ENCODE measurements around the gene CDK5RAP3.

Gene CDK5RAP3

DNA sequence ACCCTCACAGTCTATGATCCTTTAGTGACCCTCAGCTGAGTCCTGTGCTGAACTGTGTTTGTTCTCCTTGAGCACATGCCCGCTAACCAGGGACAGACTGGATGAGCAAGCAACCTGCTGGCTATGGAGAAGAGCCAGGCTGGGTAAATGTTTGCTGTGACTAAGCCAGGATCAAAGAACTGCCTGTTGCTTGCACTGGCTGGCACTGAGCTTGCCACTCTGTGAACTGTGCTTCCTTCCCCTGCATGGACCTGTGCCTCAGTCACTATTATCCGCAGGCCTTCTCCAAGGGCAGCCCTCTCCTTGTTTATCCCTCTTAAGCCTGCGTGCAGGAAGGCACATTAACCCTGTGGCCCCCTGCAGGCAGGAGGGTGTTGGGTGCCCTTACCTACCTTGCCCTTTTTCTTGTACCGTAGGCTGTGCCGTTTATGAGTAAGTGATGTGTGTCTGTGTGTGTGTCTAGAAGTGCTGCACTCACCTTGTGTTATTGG, 22.2 kb upstream of the CDK5RAP3 start:
- no peak overlapping the region for H3K27ac ChIP-seq (ENCODE audit: low read depth, low read length)
- peaks cover 2 to 32% (median 19%) of the 10 kb centered on the region in 5 donors for H3K4me1 ChIP-seq (ENCODE audit: control insufficient read depth in 5 of 5, insufficient read depth in 5 of 5, low read length in 5 of 5)
- H3K9ac ChIP-seq (ENCODE audit: low read length in 5 of 5): peak overlapping the region in 1 of 5 donors; percentile 76

DNA sequence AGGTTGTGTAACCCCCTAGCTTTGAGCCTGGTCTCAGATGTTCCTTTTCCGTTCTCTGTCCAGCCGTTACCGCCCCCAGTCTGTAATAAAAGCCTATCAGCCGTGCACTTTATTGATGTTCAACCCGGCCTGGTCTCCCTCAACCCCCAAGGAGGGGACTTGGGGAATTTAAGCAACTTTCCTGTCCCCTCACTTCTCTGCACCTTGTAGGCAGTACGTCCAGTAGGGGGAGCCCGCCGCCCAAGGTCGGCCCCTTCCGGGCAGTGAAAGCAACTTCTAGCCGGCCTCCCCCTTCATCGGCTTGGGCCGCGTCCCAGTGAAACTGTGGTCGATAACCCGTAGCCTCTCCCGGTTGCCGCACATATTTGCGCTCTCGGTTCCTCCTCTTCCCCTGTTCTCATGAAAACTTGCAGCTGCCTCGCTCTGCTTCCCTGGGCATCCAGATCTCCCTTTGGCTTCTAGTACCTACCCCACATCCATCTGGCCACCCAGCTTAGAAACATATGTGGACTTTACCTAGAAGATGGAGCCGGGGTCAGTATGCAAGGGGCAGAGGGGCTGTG, 21.6 kb upstream of the CDK5RAP3 start:
- Histone ChIP-seq H3K4me3 (ENCODE audit: low read depth in 1 of 5, low read length in 5 of 5) (peak overlapping the region; percentile 50 to 67 (median 59)), H3K36me3 (ENCODE audit: control insufficient read depth in 5 of 5, insufficient read depth in 5 of 5, low read length in 5 of 5) (peaks cover 0 to 30% (median 23%) of the 10 kb centered on the region in 5 donors), H3K9me3 (ENCODE audit: control insufficient read depth in 5 of 5, low read length in 5 of 5) (no peaks in the 10 kb centered on the region), H3K27me3 (ENCODE audit: control insufficient read depth in 5 of 5, insufficient read depth in 4 of 5, low read length in 5 of 5) (no peaks in the 10 kb centered on the region), H3K9ac (ENCODE audit: low read length in 5 of 5) (peak overlapping the region in 4 of 5 donors; percentile 40 to 76 (median 68)), H3K4me1 (ENCODE audit: control insufficient read depth in 5 of 5, insufficient read depth in 5 of 5, low read length in 5 of 5) (peaks cover 2 to 32% (median 19%) of the 10 kb centered on the region in 5 donors), H3K27ac (ENCODE audit: low read depth, low read length) (no peak overlapping the region)

More for the DNA sequence above, 22.2 kb upstream of the CDK5RAP3 start:
- peak overlapping the region in 1 of 5 donors; percentile 59 for H3K4me3 ChIP-seq (ENCODE audit: low read depth in 1 of 5, low read length in 5 of 5)
- H3K27me3 ChIP-seq (ENCODE audit: control insufficient read depth in 5 of 5, insufficient read depth in 4 of 5, low read length in 5 of 5): no peaks in the 10 kb centered on the region
- H3K36me3 ChIP-seq (ENCODE audit: control insufficient read depth in 5 of 5, insufficient read depth in 5 of 5, low read length in 5 of 5): peaks cover 0 to 35% (median 24%) of the 10 kb centered on the region in 5 donors
- no peaks in the 10 kb centered on the region for H3K9me3 ChIP-seq (ENCODE audit: control insufficient read depth in 5 of 5, low read length in 5 of 5)

GRCh38 chr17:47949946-47950345, 21.0 kb upstream of the CDK5RAP3 start:
- Histone ChIP-seq H3K9me3 (ENCODE audit: control insufficient read depth in 5 of 5, low read length in 5 of 5) (no peaks in the 10 kb centered on the region), H3K9ac (ENCODE audit: low read length in 5 of 5) (peak overlapping the region in 3 of 5 donors; percentile 40 to 76 (median 66)), H3K4me1 (ENCODE audit: control insufficient read depth in 5 of 5, insufficient read depth in 5 of 5, low read length in 5 of 5) (peaks cover 2 to 26% (median 19%) of the 10 kb centered on the region in 5 donors), H3K27ac (ENCODE audit: low read depth, low read length) (no peak overlapping the region), H3K4me3 (ENCODE audit: low read depth in 1 of 5, low read length in 5 of 5) (peak overlapping the region in 2 of 5 donors; percentile 50 to 60), H3K27me3 (ENCODE audit: control insufficient read depth in 5 of 5, insufficient read depth in 4 of 5, low read length in 5 of 5) (no peaks in the 10 kb centered on the region), H3K36me3 (ENCODE audit: control insufficient read depth in 5 of 5, insufficient read depth in 5 of 5, low read length in 5 of 5) (peaks cover 0 to 24% (median 20%) of the 10 kb centered on the region in 5 donors)

- Histone ChIP-seq H3K4me3 (ENCODE audit: low read depth in 1 of 5, low read length in 5 of 5) (no peak overlapping the region), H3K27me3 (ENCODE audit: control insufficient read depth in 5 of 5, insufficient read depth in 4 of 5, low read length in 5 of 5) (no peaks in the 10 kb centered on the region), H3K9ac (ENCODE audit: low read length in 5 of 5) (peak overlapping the region in 1 of 5 donors; percentile 66), H3K27ac (ENCODE audit: low read depth, low read length) (no peak overlapping the region), H3K4me1 (ENCODE audit: control insufficient read depth in 5 of 5, insufficient read depth in 5 of 5, low read length in 5 of 5) (peaks cover 2 to 21% (median 16%) of the 10 kb centered on the region in 5 donors), H3K36me3 (ENCODE audit: control insufficient read depth in 5 of 5, insufficient read depth in 5 of 5, low read length in 5 of 5) (peaks cover 0 to 19% (median 15%) of the 10 kb centered on the region in 5 donors), H3K9me3 (ENCODE audit: control insufficient read depth in 5 of 5, low read length in 5 of 5) (no peaks in the 10 kb centered on the region)
Measured at GRCh38 chr17:47950448-47950847, 20.5 kb upstream of the CDK5RAP3 start.

DNA sequence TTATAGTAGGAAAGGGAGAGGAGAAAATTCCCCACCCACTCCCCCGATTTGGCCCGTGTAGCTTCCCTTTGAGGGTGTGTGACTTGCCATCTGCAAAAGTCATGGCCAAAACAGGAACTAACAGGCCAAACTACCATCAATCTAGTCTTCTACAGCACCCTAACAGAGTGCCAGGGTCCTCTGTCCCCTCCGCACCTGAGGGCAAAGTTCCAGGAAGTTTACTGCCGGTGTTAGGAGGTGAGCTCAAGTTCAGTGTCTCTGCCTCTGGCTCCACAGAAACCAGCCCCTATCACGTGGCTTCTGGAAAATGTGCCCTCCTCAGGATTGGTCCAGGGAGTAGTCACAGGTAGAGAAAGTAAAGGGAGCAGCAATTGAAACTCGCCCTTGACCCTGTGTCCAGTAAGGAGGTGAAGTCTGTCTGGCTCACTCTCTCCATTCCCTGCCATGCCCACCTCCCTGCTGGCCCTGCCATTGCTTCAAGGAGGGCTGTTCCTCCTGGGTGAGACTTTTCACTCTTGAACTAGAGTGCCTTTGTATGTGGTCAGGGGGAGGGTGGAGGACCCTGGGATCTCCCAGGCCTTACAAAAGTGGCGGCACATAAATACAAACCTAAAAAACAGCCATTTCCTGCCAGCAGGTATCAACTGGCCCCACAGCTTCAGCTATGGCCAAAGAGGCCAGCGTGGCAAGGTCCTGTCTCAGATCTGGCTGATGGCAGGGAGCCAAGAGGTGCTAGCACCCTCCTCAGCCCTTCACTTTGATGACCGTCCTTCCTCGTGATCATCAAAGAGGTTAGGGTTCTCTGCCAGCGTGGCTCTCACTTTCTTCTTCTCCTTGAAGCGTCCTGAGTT, 18.5 kb upstream of the CDK5RAP3 start:
- H3K4me3 ChIP-seq (ENCODE audit: low read depth in 1 of 5, low read length in 5 of 5): no peak overlapping the region
- H3K4me1 ChIP-seq (ENCODE audit: control insufficient read depth in 5 of 5, insufficient read depth in 5 of 5, low read length in 5 of 5): peaks cover 2 to 15% (median 14%) of the 10 kb centered on the region in 5 donors
- H3K27me3 ChIP-seq (ENCODE audit: control insufficient read depth in 5 of 5, insufficient read depth in 4 of 5, low read length in 5 of 5): no peaks in the 10 kb centered on the region
- no peaks in the 10 kb centered on the region for H3K9me3 ChIP-seq (ENCODE audit: control insufficient read depth in 5 of 5, low read length in 5 of 5)
- H3K27ac ChIP-seq (ENCODE audit: low read depth, low read length): no peak overlapping the region
- H3K36me3 ChIP-seq (ENCODE audit: control insufficient read depth in 5 of 5, insufficient read depth in 5 of 5, low read length in 5 of 5): peaks cover 0 to 8% (median 5%) of the 10 kb centered on the region in 5 donors
- no peak overlapping the region for H3K9ac ChIP-seq (ENCODE audit: low read length in 5 of 5)

DNA sequence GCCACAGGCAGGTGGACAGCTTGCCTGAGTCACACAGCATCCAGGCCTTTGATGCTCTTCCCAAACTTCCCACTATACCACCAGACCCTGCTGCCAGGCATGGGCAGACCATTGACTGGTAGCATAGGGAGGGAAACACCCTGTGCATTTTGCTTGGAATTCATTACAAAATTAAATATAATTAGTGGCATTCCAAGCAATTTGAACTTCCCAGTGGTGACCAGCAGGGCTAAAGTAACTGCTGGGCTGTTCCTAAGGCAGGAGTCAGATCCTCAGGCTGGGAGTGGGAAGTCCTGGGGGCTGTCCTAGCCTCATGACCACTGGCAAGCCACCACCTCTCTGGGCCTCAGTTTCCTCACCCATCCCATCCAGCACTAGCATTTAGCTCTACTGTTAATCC, 17.0 kb upstream of the CDK5RAP3 start:
- Histone ChIP-seq H3K9me3 (ENCODE audit: control insufficient read depth in 5 of 5, low read length in 5 of 5) (no peaks in the 10 kb centered on the region), H3K36me3 (ENCODE audit: control insufficient read depth in 5 of 5, insufficient read depth in 5 of 5, low read length in 5 of 5) (peaks cover 0 to 1% (median 0%) of the 10 kb centered on the region in 5 donors), H3K9ac (ENCODE audit: low read length in 5 of 5) (no peak overlapping the region), H3K27me3 (ENCODE audit: control insufficient read depth in 5 of 5, insufficient read depth in 4 of 5, low read length in 5 of 5) (no peaks in the 10 kb centered on the region), H3K4me3 (ENCODE audit: low read depth in 1 of 5, low read length in 5 of 5) (no peak overlapping the region), H3K4me1 (ENCODE audit: control insufficient read depth in 5 of 5, insufficient read depth in 5 of 5, low read length in 5 of 5) (peaks cover 2 to 13% (median 11%) of the 10 kb centered on the region in 5 donors), H3K27ac (ENCODE audit: low read depth, low read length) (no peak overlapping the region)

DNA sequence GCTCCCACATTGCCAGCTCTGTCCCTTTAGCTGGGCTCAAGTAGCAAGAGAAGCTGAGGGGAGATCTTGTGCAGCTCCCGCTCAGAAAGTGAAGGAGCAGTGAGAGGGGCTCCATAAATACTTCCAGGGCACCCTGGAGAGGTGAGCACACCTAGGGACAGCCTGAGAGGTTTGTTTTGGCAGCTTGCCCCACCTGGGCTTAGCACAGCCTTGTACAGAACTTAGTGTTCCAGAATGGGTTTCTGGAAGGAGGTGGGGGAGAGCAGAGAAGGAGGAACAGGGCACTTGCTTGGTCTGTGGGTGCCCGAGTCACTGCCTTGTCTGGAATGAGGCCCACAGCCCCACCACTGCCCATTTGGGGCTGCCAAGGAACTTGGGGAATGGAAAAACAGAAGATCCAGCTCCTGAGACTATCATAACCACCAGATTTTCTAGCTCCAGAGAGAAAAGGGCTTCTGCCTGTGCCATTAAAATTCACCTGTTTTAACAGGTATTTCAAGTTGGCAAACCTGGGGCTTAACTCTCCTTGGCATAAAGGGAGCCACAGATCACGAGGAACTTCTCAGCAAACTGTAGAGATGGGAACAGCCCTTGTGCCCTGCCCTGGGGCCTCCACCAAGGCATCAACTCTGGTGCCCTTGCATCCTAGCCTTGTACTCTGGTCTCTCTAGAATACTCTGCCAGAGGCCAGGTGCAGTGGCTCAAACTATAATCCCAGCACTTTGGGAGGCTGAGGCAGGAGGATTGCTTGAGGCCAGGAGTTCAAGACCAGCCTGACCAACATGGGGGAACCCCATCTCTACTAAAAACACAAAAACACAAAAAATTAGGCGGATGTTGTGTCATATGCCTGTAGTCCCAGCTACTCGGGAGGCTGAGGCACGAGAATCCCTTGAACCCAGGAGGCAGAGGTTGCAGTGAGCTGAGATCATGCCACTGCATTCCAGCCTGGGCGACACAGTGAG, 15.1 kb upstream of the CDK5RAP3 start:
- H3K36me3 ChIP-seq (ENCODE audit: control insufficient read depth in 5 of 5, insufficient read depth in 5 of 5, low read length in 5 of 5): no peaks in the 10 kb centered on the region
- H3K9ac ChIP-seq (ENCODE audit: low read length in 5 of 5): no peak overlapping the region
- H3K4me1 ChIP-seq (ENCODE audit: control insufficient read depth in 5 of 5, insufficient read depth in 5 of 5, low read length in 5 of 5): no peaks in the 10 kb centered on the region
- no peak overlapping the region for H3K27ac ChIP-seq (ENCODE audit: low read depth, low read length)
- H3K4me3 ChIP-seq (ENCODE audit: low read depth in 1 of 5, low read length in 5 of 5): no peak overlapping the region
- no peaks in the 10 kb centered on the region for H3K9me3 ChIP-seq (ENCODE audit: control insufficient read depth in 5 of 5, low read length in 5 of 5)
- H3K27me3 ChIP-seq (ENCODE audit: control insufficient read depth in 5 of 5, insufficient read depth in 4 of 5, low read length in 5 of 5): no peaks in the 10 kb centered on the region

DNA sequence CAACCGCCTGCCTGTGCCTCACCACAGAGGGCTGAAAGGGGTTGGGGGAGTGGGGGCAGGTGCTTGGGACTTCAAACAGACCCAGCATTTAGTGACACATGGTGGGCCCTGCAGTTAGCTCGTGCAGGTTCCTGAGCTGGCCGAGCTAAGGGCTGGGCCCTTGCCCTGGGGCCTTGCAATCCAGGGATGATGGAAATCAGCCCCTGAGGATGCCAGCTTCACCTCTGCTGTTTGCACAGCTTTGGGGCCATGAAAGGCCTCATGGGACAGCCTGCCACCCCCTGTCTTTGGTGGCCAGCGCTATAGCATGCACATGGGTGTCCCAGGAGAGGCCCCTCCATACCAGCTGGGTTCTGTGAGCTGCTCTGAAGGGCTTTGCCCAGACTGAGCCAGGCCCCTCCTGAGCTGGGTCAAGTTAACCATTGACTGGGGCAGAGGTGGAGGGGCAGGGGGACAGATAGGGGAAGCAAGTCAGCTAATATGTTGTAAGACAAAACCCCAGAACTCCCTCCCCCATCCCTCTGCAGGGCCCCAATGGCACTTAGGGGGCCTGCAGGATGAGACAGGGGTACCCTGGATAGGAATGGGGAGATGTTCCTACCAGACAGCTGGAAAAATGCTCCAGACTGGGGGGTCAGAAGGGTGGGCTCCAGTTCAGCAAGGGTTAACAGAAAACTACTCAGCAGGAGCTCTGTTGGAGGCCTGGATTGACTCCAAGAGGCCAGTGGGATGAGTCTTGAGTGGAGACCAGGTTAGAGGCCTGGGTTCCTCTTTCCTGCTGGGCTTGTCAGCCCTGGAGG, 13.9 kb upstream of the CDK5RAP3 start:
- Histone ChIP-seq H3K4me1 (ENCODE audit: control insufficient read depth in 5 of 5, insufficient read depth in 5 of 5, low read length in 5 of 5) (no peaks in the 10 kb centered on the region), H3K27ac (ENCODE audit: low read depth, low read length) (no peak overlapping the region), H3K9ac (ENCODE audit: low read length in 5 of 5) (no peak overlapping the region), H3K36me3 (ENCODE audit: control insufficient read depth in 5 of 5, insufficient read depth in 5 of 5, low read length in 5 of 5) (no peaks in the 10 kb centered on the region), H3K4me3 (ENCODE audit: low read depth in 1 of 5, low read length in 5 of 5) (no peak overlapping the region), H3K27me3 (ENCODE audit: control insufficient read depth in 5 of 5, insufficient read depth in 4 of 5, low read length in 5 of 5) (no peaks in the 10 kb centered on the region), H3K9me3 (ENCODE audit: control insufficient read depth in 5 of 5, low read length in 5 of 5) (no peaks in the 10 kb centered on the region)
